ENCODE measurements around the gene SDC4. TPM values are rescaled to one million over a fixed set of nuclear protein-coding genes. Genes with fewer than 3 reads are reported as not detected.

The SDC4 gene
- total and polyA plus RNA-seq, 9 of the 15 experiments (the other 6 are each of a cell fraction or from before 2014, with no cell fraction given): 2.1 to 10.7 (median 6.3) TPM

- TF ChIP-seq CREB3 (tag; conservative IDR thresholded peaks at IDR 0.05; ENCODE audit: low read depth) (no peak), PKNOX1 (IDR thresholded peaks at IDR 0.05) (peak; percentile 27; the same call in 1 of the 2 replicates), ELF1 (tag; IDR thresholded peaks at IDR 0.05) (no peak), CTBP1 (IDR thresholded peaks at IDR 0.05; ENCODE audit: borderline replicate concordance) (peak; percentile 62; the same call in 1 of the 2 replicates), U2AF1 (optimal IDR thresholded peaks at IDR 0.05; ENCODE audit: low read depth, low read length) (no peak), HDAC1 (IDR thresholded peaks at IDR 0.05) (peak in 1 of 2 experiments; percentile 32; a peak in 1 of 4 replicates)
Measured at GRCh38 chr20:45341939-45342854, 6.0 kb downstream of the SDC4 start (continued).

- no TSS peak for BruUV-seq (replicated peaks)
- POLR2A ChIA-PET: interaction anchor here (0.6 to 1.9 kb wide), 10 partner anchors 9 to 287 kb away, joined by 3 to 7 read pairs (median 3); partner anchors contain the start of gene SYS1
Measured at GRCh38 chr20:45341579-45341938, 6.7 kb downstream of the SDC4 start.

More at GRCh38 chr20:45341579-45341938, 6.7 kb downstream of the SDC4 start:
- Histone ChIP-seq H3K9ac (ENCODE audit: insufficient read depth in 1 of 2, low read depth in 2 of 2, low read length in 2 of 2) (peak overlapping the region; percentile 1 to 86; a peak in 1 of 4 replicates), H3K9me3 (replicated peaks; ENCODE audit: control insufficient read depth, insufficient read depth, low read depth, low read length) (no peaks in the 10 kb centered on the region), H2AFZ (ENCODE audit: low read depth, low read length) (no peak overlapping the region), H4K20me1 (replicated peaks; ENCODE audit: control insufficient read depth, insufficient read depth, low read length) (peaks cover 13% of the 10 kb centered on the region; the same call in 1 of the 2 replicates), H3K27me3 (ENCODE audit: control insufficient read depth in 2 of 2, insufficient read depth in 2 of 2, low read length in 2 of 2) (no peaks in the 10 kb centered on the region), H3K4me1 (replicated peaks in 1 of 2; ENCODE audit: control insufficient read depth in 2 of 2, insufficient read depth in 2 of 2, low read length in 2 of 2) (peaks cover 69 to 86% of the 10 kb centered on the region in 2 experiments), H3K27ac (ENCODE audit: extremely low read depth, low read depth, low read length) (no peak overlapping the region), H3K79me2 (ENCODE audit: control insufficient read depth, insufficient read depth, low read length) (peaks cover 7% of the 10 kb centered on the region; the same call in 1 of the 3 replicates), H3K4me3 (no peak overlapping the region), H3K36me3 (ENCODE audit: control insufficient read depth, insufficient read depth, low read length) (peaks cover 9% of the 10 kb centered on the region; the same call in 2 of the 3 replicates), H3K9me1 (ENCODE audit: control insufficient read depth, insufficient read depth, low read length) (no peaks in the 10 kb centered on the region), H3K4me2 (ENCODE audit: insufficient read depth, low read length) (peak overlapping the region; percentile 42; the same call in 1 of the 2 replicates)
- DNase-seq (ENCODE audit: extremely low read depth in 1 of 4, low spot score in 3 of 4) (no peak), ATAC-seq (no peak), FAIRE-seq (no peak)
- CTCF ChIA-PET (ENCODE audit: low intra/inter-chr PET ratio): no interaction called here
- intact Hi-C loops (cut with micrococcal nuclease): no loop called here
- in situ Hi-C loops (cut with MboI): no loop called here
- WGBS (ENCODE audit: insufficient coverage, low coverage, missing lambda C conversion rate): 23% methylated on average over 3 of the region's 3 CpGs
- TF ChIP-seq KDM1A (IDR thresholded peaks at IDR 0.05): no peak
- TF ChIP-seq ZNF311 (CRISPR knock-in tag; IDR thresholded peaks at IDR 0.05): no peak
- no peak for TF ChIP-seq NFIC (IDR thresholded peaks at IDR 0.05)
- no peak for TF ChIP-seq TAF7 (tag; IDR thresholded peaks at IDR 0.05)

All from K562 (cell line).